Right forelimb (tissue), 1 donor: ENCODE results near the gene TMEM106C.

ENCODE experiments used
- DNase-seq: peaks from one replicate; pipeline ENCODE4 v3.0.0-alpha.2; 2018

Gene TMEM106C

GRCh38 chr12:48017921-48018617, 54.7 kb downstream of the TMEM106C start:
- DNase-seq: no peak
